Measurements from ENCODE around the gene TEAD2. TPM values are rescaled to one million over a fixed set of nuclear protein-coding genes. Genes with fewer than 3 reads are reported as not detected.

Gene TEAD2
- total RNA-seq, 3 donors from 2014 or later (not counting 1 experiment from before 2014, with no cell fraction given): not detected

DNA sequence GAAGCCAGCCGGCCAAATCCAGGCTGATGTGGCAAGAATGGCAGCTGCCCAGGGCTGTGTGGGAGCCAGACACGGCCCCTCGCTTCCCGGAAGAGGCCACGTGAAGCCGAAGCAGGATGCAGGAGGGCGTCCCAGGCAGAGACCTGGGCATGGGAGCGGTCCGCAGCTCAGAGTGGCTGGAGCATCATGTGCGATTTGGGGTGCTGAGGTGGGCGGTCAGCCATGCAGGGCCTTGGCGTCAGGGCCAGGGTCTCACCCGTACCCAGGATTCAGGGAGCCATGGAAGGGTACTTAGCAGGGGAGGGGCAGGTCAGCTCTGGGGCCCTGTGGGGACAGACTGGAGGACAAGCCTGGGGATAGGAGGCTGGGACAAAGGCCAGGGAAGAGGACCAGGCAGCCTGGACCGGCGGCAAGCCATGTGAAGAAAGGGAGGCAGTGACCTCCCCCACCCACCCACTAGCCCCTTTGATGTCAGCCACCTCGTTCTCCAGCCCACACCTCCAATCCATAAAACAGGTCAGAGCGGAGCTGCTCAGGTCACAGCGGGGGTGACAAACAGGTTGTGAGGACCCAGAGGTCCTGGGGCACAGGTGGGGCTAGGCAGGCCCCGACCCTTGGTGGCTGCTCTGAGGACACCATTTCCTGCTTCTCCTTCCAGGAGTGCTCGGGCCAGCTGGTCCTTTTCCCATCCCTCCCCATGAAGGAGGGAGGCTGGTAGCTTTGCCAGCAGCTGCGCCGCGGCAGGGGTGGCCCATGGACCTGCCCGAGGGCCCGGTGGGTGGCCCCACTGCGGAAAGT, 28.1 kb upstream of the TEAD2 start:
- Histone ChIP-seq H3K27ac (ENCODE audit: low read length) (peak overlapping the region; percentile 46), H3K4me3 (ENCODE audit: low read length) (no peak overlapping the region), H3K9me3 (ENCODE audit: control insufficient read depth, insufficient read depth, low read length) (no peaks in the 10 kb centered on the region), H3K36me3 (ENCODE audit: control insufficient read depth, insufficient read depth, low read length) (no peaks in the 10 kb centered on the region), H3K27me3 (ENCODE audit: control insufficient read depth, insufficient read depth, low read length) (no peaks in the 10 kb centered on the region), H3K4me1 (ENCODE audit: control insufficient read depth, insufficient read depth, low read length) (peaks cover 37% of the 10 kb centered on the region)
- Mint-ChIP-seq H3K4me1 (peaks cover 11 to 26% of the 10 kb centered on the region in 2 donors), H3K9me3 (no peaks in the 10 kb centered on the region), H3K27ac (peak overlapping the region in 1 of 2 donors; percentile 23), H3K4me3 (no peak overlapping the region), H3K27me3 (ENCODE audit: low read depth in 2 of 2) (peaks cover 0 to 7% of the 10 kb centered on the region in 2 donors), H3K36me3 (no peaks in the 10 kb centered on the region)
- intact Hi-C loops (cut with micrococcal nuclease): no loop called here
- 86% methylated on average over 26 of the region's 26 CpGs for WGBS (ENCODE audit: insufficient coverage)
- DNase-seq (no peak), ATAC-seq (no peak)
- TF ChIP-seq, protein P1, sequence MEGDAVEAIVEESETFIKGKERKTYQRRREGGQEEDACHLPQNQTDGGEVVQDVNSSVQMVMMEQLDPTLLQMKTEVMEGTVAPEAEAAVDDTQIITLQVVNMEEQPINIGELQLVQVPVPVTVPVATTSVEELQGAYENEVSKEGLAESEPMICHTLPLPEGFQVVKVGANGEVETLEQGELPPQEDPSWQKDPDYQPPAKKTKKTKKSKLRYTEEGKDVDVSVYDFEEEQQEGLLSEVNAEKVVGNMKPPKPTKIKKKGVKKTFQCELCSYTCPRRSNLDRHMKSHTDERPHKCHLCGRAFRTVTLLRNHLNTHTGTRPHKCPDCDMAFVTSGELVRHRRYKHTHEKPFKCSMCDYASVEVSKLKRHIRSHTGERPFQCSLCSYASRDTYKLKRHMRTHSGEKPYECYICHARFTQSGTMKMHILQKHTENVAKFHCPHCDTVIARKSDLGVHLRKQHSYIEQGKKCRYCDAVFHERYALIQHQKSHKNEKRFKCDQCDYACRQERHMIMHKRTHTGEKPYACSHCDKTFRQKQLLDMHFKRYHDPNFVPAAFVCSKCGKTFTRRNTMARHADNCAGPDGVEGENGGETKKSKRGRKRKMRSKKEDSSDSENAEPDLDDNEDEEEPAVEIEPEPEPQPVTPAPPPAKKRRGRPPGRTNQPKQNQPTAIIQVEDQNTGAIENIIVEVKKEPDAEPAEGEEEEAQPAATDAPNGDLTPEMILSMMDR (IDR thresholded peaks at IDR 0.05): no peak

GRCh38 chr19:49389406-49389805, 27.2 kb upstream of the TEAD2 start:
- Mint-ChIP-seq H3K4me1 (peaks cover 11 to 26% of the 10 kb centered on the region in 2 donors), H3K27me3 (ENCODE audit: low read depth in 2 of 2) (peaks cover 0 to 7% of the 10 kb centered on the region in 2 donors), H3K4me3 (no peak overlapping the region), H3K36me3 (no peaks in the 10 kb centered on the region), H3K9me3 (no peaks in the 10 kb centered on the region), H3K27ac (peak overlapping the region in 1 of 2 donors; percentile 20)
- no peak for DNase-seq
- WGBS (ENCODE audit: insufficient coverage): 94% methylated on average over 20 of the region's 20 CpGs
- no peak overlapping the region for H3K4me3 ChIP-seq (ENCODE audit: low read length)
- peaks cover 37% of the 10 kb centered on the region for H3K4me1 ChIP-seq (ENCODE audit: control insufficient read depth, insufficient read depth, low read length)
- no peaks in the 10 kb centered on the region for H3K36me3 ChIP-seq (ENCODE audit: control insufficient read depth, insufficient read depth, low read length)
- no peaks in the 10 kb centered on the region for H3K27me3 ChIP-seq (ENCODE audit: control insufficient read depth, insufficient read depth, low read length)
- intact Hi-C loops (cut with micrococcal nuclease): no loop called here
- H3K27ac ChIP-seq (ENCODE audit: low read length): no peak overlapping the region
- TF ChIP-seq, protein P1 (IDR thresholded peaks at IDR 0.05): no peak
- ATAC-seq: no peak
- no peaks in the 10 kb centered on the region for H3K9me3 ChIP-seq (ENCODE audit: control insufficient read depth, insufficient read depth, low read length)

GRCh38 chr19:49387936-49388372, 25.7 kb upstream of the TEAD2 start, which contains the start of gene KASH5:
Gene KASH5 (plus strand): TSS chr19:49388249. CDS start chr19:49390884, 2,635 bp downstream.
- intact Hi-C loops (cut with micrococcal nuclease): no loop called here
- peak within 1 kb of the TSS; percentile 72 to 83 for H3K27ac Mint-ChIP-seq

More at GRCh38 chr19:49387936-49388372, 25.7 kb upstream of the TEAD2 start, which contains the start of gene KASH5:
- H3K4me3 Mint-ChIP-seq: peak within 1 kb of the TSS; percentile 65
- peak; percentile 78 to 87 (median 84) for ATAC-seq
- H3K27me3 ChIP-seq (ENCODE audit: control insufficient read depth, insufficient read depth, low read length): no peaks in the 10 kb centered on the region
- H3K9me3 ChIP-seq (ENCODE audit: control insufficient read depth, insufficient read depth, low read length): no peaks in the 10 kb centered on the region
- H3K27ac ChIP-seq (ENCODE audit: low read length): peak within 1 kb of the TSS; percentile 36
- H3K36me3 Mint-ChIP-seq: peaks cover under 1% of the 10 kb centered on the region
- H3K4me1 Mint-ChIP-seq: peaks cover 11 to 26% of the 10 kb centered on the region in 2 donors
- peaks cover 0 to 7% of the 10 kb centered on the region in 2 donors for H3K27me3 Mint-ChIP-seq (ENCODE audit: low read depth in 2 of 2)
- TF ChIP-seq, protein P1 (IDR thresholded peaks at IDR 0.05): no peak
- peaks cover 37% of the 10 kb centered on the region for H3K4me1 ChIP-seq (ENCODE audit: control insufficient read depth, insufficient read depth, low read length)
- no peaks in the 10 kb centered on the region for H3K9me3 Mint-ChIP-seq
- H3K36me3 ChIP-seq (ENCODE audit: control insufficient read depth, insufficient read depth, low read length): no peaks in the 10 kb centered on the region
- peak within 1 kb of the TSS; percentile 14 for H3K4me3 ChIP-seq (ENCODE audit: low read length)
- WGBS (ENCODE audit: insufficient coverage): 30% methylated on average over 40 of the region's 40 CpGs
- peak; percentile 86 to 90 for DNase-seq

Data from natural killer cell (primary cell).